NCI-H2081 (cell line): ENCODE results near the gene C14orf93.

Source experiments
- DNase-seq, 2 experiments: peaks; one replicate each; lab custom pipeline; 2025; lab: John Stamatoyannopoulos, UW

C14orf93 gene

GRCh38 chr14:22994762-22995275 lies 15.1 kb downstream of the C14orf93 start:
- no peak for DNase-seq

- DNase-seq: no peak
These were observed 16.4 kb downstream of the C14orf93 start for GRCh38 chr14:22993517-22993916.

GRCh38 chr14:22991852-22992251 lies 18.1 kb downstream of the C14orf93 start:
- no peak for DNase-seq

- DNase-seq: no peak
These were observed 22.7 kb downstream of the C14orf93 start for GRCh38 chr14:22987291-22987690.

GRCh38 chr14:22986508-22987054 lies 23.4 kb downstream of the C14orf93 start:
- peak; percentile 76 to 79 for DNase-seq

GRCh38 chr14:22985894-22986507 lies 23.9 kb downstream of the C14orf93 start:
- DNase-seq: no peak

GRCh38 chr14:22984959-22985658 lies 24.8 kb downstream of the C14orf93 start:
- DNase-seq: no peak

GRCh38 chr14:22982477-22983245 lies 27.3 kb downstream of the C14orf93 start, which contains the start of gene AJUBA:
AJUBA (minus strand) TSS chr14:22982551; CDS start chr14:22982266, 285 bp downstream.
- peak in 1 of 2 experiments; percentile 32 for DNase-seq

GRCh38 chr14:22981876-22982476 lies 28.0 kb downstream of the C14orf93 start:
- no peak for DNase-seq

- DNase-seq: no peak
These were observed 28.7 kb downstream of the C14orf93 start for GRCh38 chr14:22981090-22981875.

- no peak for DNase-seq
These were observed 29.3 kb downstream of the C14orf93 start for GRCh38 chr14:22980672-22981089.

- DNase-seq: no peak
These were observed 30.1 kb downstream of the C14orf93 start for GRCh38 chr14:22979748-22980392.

- DNase-seq: no peak
These were observed 30.8 kb downstream of the C14orf93 start for GRCh38 chr14:22978981-22979671.

- DNase-seq: no peak
These were observed 31.5 kb downstream of the C14orf93 start for GRCh38 chr14:22978487-22978837.

- DNase-seq: no peak
These were observed 32.1 kb downstream of the C14orf93 start for GRCh38 chr14:22977684-22978486.

- DNase-seq: no peak
These were observed 32.6 kb downstream of the C14orf93 start for GRCh38 chr14:22977434-22977683.

GRCh38 chr14:22976620-22977433 lies 33.1 kb downstream of the C14orf93 start:
- DNase-seq: no peak

- DNase-seq: no peak
These were observed 35.2 kb downstream of the C14orf93 start for GRCh38 chr14:22974530-22975313.
